ENCODE measurements around the gene OCA2. TPM values are rescaled to one million over a fixed set of nuclear protein-coding genes. Genes with fewer than 3 reads are reported as not detected.

The OCA2 gene
- total and polyA plus RNA-seq, 2 of the 8 experiments (the other 6 are each of a cell fraction or from before 2014, with no cell fraction given) = 0.20 TPM

DNA sequence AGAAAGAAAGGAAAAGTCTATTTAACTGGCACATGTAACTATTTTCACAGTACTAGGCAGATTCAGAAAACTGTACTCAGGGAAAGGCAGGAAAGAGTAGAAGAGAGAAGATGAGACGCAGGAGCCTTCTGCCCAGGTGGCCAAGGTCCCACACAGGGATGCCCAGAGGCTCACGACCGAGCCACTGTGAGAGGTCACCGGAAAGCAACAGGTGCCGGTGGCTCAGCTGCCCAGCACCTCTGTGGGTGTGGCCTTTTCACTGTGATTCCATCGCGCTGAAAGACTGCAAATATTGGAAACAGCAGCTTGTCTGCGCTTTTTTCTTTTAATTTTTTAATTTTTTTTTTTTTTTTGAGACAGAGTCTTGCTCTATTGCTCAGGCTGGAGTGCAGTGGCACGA lies 226.8 kb downstream of the OCA2 start (continued):
- no peak for TF ChIP-seq EP300 (IDR thresholded peaks at IDR 0.05; ENCODE audit: borderline replicate concordance in 1 of 2, low read depth in 2 of 2, low read length in 2 of 2)
- TF ChIP-seq NRF1 (IDR thresholded peaks at IDR 0.05; ENCODE audit: low read depth, low read length) = no peak
- no peak for TF ChIP-seq BCL11A (IDR thresholded peaks at IDR 0.05; ENCODE audit: low read depth in 2 of 2, low read length in 2 of 2)
- no peak for TF ChIP-seq CBX5 (IDR thresholded peaks at IDR 0.05; ENCODE audit: low read depth, low read length)
- TF ChIP-seq POLR2AphosphoS5 (IDR thresholded peaks at IDR 0.05; ENCODE audit: low read depth, low read length) = no peak

Data from H1 (cell line).